ENCODE data around the gene TMEM54.
A peak's percentile ranks its signal among the peaks of the same experiment; 100 is the strongest.

Gene TMEM54

GRCh38 chr1:32877211-32878110, 23.7 kb downstream of the TMEM54 start:
- peak; percentile 30 for DNase-seq

DNA sequence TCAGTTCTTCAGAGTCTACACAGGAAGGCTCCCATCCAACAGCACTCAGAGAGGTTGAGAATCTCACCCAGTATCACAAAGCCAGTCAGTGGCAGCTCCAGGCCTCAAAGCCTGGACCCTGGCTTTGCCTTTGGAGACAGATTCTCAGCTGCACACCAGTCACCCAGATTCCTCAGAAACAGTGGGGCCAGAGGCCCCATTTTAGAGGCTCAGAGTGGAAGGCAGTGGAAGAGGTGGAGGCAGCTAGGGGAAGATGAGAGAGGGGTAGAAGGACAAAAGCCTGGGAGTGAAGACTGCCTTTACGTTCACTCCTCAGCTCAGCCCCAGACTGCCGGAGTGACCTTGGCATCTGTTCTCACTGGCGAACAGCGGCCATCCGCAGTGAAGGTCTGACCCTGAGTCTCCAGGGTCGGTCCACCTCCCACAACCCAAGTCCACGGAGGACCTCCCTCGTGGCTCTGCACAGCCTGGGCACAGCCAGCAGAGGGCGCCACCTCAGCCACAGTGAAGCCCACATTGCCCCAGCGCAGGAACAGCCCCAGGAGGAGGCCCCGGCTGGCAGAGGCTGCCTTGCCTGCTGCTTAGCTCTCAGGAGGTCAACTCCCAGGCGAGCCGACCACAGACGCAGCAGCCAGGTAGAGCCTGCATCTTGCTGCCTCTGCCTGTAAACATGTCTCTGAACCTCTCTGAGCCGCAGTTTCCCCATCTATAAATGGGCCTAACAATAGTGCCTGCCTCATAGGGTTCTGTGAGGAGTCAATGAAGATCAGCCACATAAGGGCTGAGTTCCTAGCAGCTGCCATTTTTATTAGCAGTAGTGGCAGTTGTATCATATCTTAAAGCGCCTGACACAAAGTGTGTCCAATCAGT, 24.6 kb downstream of the TMEM54 start:
- no peak for DNase-seq

DNA sequence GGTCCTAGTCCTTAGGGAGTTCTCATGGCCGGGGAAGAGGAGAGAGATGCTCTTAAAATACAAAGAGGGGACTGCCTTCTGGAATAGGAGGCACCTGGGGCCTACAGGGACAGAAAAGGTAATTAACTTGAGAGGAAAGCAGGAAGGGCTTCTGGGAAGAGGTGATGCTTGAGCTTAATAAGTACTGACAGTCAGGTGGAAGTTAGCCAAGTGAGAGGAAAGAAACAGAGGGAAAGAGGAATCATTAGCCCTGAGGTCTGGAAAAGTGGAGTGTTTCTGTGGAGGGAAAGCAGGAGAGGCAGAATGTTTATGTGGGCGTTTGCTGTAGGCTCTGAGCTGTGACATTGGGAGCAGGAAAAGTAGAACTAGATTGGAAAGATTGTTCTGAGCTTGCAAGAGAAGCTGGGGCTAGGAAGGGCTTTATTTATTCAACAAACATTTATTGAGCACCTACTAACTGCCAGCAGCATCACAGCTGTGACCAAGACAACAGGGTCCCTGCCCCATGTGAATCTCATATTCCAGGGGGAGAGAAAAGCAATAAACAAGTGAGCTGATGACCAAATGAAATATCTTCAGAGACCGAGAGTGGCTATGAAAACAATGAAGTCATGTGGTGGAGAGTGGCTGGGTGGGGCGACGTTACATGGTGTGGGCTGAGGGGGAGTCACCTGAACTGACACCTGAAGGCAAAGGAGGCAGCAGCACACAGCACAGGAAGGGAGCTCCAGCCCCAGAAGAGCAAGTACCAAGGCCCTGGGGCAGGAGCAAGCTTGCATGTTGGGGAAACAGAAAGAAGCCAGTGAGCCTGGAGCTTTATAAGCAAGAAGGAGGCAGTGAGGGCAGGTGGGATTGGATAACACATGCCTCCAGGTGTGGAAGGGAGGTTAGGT, 26.1 kb downstream of the TMEM54 start:
- DNase-seq: no peak

DNA sequence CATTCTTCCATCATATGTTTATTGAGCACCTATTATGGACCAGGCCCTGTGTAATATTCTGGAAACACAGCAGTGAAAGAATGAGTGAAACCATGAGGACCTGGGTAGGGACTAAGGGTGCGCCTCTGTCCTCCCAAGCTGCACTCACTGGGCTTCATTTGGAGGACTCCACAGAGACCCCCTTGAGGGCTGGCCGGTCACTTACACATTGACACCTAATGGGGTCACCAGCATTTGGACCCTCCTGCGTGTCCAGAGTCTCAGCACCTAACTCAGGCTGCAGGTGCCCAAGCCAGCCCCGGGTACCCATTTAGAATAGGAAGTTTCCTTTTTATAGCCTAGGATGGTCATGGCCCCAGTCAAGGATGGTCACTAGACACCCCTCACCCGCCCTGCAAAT, 27.7 kb downstream of the TMEM54 start:
- DNase-seq: no peak

- no peak for DNase-seq
These were observed 29.1 kb downstream of the TMEM54 start for GRCh38 chr1:32872192-32872460.

- peak; percentile 72 for DNase-seq
These were observed 29.6 kb downstream of the TMEM54 start for GRCh38 chr1:32871364-32872191.

- peak; percentile 80 for DNase-seq
These were observed 30.4 kb downstream of the TMEM54 start, which contains the start of gene FNDC5 for GRCh38 chr1:32870615-32871363. Gene FNDC5 (minus strand): TSS chr1:32870912.

- DNase-seq: no peak
These were observed 31.1 kb downstream of the TMEM54 start for GRCh38 chr1:32869923-32870614.

GRCh38 chr1:32868806-32869455, 32.3 kb downstream of the TMEM54 start:
- DNase-seq: no peak

DNA sequence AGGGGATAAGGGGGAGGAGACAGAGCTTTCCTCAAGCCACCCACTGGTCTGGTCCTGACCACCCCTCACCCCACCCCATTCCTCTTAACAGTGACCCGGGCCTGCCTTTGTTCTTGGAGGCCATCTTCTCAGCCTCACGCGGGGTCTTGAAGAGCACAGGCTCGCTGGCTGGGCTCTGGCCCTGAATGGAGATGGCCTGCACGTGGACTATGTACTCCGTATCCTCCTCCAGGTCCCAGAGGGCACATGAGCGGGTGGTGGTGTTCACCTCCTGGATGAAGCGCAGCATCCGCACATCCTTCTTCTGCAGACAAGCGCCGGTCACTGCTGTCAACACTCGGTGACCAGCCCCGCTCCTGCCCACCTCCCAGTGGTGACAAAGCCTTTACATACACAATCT, 33.1 kb downstream of the TMEM54 start:
- DNase-seq: no peak

DNA sequence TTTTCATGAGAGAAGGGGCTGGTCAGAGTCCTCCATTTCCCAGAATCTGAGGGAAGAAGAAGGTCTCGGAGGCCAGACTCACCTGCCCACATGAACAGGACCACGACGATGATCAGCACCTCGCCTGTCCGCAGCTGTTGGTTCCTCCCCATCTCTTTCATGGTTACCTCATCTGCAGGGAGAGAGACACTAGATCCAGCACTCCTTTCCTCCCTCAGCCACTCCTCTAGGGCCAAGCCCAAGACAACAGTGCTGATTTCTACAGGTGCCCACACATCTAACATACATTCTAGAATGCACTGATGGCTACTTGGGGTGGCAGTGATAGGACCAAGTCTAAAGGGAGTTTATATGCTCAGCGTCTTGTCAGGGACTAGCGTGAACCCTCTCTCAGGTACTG, 33.5 kb downstream of the TMEM54 start:
- no peak for DNase-seq

DNA sequence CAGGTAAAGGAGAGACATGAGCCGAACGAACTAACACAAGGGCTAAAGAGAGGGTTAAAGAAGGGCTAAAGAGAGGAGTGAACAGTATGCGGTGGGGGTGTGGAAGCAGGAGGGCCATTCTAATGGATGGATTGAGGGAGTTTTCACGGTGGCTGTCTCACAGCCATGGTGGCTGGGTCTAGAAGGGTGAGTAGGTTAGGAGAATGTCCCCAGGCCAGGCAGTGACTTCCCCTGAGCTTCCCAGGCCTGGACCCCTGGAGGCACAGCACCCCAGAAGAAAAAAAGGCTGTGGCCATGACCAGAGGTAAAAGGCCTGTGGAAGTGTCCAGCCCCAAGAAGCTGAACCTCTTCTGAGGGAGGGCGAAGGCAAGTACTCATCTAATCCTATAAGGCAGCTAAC, 34.0 kb downstream of the TMEM54 start:
- no peak for DNase-seq

- DNase-seq: no peak
These were observed 35.4 kb downstream of the TMEM54 start for GRCh38 chr1:32865639-32866405.

GRCh38 chr1:32864375-32865019, 36.7 kb downstream of the TMEM54 start:
- DNase-seq: no peak

DNA sequence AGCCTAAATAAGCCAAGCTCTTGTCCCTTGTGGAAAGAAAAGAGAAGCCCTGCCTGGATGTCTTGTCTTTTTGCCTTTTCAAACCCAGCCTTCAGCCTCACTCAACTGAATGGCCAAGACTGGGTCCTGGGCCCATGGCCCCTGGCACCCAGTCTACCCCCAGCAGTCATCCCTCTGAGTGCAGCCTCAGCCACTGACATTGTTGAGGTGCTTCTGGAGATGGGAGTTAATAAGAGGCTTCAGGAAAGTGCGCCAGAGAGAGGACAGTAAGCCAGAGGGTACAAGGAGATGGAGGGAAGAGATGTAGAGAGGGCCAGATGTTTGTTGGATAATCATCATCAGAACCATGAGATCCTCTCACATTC, 37.3 kb downstream of the TMEM54 start:
- DNase-seq: no peak

GRCh38 chr1:32863218-32863880, 37.8 kb downstream of the TMEM54 start:
- DNase-seq: no peak

- DNase-seq: no peak
These were observed 39.1 kb downstream of the TMEM54 start for GRCh38 chr1:32861904-32862695.
